ENCODE data around the gene GNA14. TPM values are rescaled to one million over a fixed set of nuclear protein-coding genes. Genes with fewer than 3 reads are reported as not detected.

Gene GNA14
- total RNA-seq, 1 experiment from 2014 or later: not detected

DNA sequence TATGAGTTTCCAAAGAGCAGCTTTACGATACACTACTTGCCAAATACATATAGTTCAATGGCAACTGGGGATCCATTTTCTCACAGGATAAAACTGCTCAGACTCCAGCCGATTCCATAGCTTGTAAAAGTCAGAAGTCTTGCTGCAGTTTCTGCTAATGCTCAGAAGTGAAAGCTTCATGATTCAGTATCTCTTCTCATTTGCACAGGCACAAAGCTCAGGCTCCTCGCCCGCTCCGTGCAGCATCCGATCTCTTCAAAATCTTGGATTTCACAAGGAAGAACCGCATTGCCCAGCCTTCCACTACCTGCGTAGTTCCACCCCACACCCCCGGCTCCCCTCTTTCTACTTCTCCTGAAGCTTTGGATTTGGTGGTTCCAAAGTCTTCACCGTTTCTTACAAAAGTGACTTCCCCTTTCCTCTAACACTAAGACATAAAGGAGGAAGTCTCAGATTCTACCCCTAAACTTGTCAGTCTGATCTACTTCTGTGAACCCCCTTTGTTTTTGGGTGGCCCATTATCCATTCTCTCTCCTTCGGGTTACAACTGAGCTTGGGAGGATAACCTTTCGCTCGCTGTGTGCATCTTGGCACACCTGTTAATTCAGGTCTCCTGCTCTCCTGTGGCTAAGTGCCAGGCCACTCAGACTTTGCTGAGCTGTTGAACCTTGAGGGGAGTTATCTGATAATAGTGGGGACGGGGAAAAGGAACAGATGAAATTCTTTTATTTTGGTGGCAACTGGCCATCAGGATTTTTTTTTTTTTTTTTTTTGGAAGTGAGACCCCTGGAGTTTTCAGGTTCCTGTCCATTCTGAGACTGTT lies 194.1 kb downstream of the GNA14 start:
- intact Hi-C loops (cut with micrococcal nuclease): loop anchor here (10.0 kb wide), 1 partner anchor 289 kb away; no protein-coding TSS in a partner anchor
- POLR2A ChIA-PET: interaction anchor here (0.6 to 0.7 kb wide), 2 partner anchors 30 to 1931 kb away, joined by 3 to 4 read pairs; no protein-coding TSS in a partner anchor
- peaks cover 7% of the 10 kb centered on the region for H3K9me3 Mint-ChIP-seq (ENCODE audit: unreplicated experiment)

DNA sequence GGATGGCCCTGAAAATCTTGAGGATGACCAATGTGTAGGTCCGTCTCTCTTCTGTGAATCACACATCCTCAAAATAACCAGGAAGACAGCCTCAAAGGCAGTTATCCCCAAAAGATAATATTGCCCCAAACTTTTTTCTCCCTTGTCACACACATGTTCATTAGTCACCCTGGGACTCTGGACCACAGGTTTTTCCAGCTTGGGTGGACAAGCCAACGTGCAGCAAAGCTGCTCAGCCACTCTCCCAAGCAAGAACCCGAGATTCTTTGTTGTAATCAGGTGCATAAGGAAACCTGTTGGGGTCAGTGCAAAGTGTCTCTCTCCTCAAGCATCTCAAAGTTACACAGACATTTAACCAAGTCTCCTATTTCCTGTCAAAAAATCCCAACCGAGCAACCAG lies 196.6 kb downstream of the GNA14 start:
- no peak overlapping the region for H3K4me3 Mint-ChIP-seq (ENCODE audit: unreplicated experiment)
- intact Hi-C loops (cut with micrococcal nuclease): loop anchor here (10.0 kb wide), 1 partner anchor 287 kb away; no protein-coding TSS in a partner anchor
- TF ChIP-seq, protein P1, sequence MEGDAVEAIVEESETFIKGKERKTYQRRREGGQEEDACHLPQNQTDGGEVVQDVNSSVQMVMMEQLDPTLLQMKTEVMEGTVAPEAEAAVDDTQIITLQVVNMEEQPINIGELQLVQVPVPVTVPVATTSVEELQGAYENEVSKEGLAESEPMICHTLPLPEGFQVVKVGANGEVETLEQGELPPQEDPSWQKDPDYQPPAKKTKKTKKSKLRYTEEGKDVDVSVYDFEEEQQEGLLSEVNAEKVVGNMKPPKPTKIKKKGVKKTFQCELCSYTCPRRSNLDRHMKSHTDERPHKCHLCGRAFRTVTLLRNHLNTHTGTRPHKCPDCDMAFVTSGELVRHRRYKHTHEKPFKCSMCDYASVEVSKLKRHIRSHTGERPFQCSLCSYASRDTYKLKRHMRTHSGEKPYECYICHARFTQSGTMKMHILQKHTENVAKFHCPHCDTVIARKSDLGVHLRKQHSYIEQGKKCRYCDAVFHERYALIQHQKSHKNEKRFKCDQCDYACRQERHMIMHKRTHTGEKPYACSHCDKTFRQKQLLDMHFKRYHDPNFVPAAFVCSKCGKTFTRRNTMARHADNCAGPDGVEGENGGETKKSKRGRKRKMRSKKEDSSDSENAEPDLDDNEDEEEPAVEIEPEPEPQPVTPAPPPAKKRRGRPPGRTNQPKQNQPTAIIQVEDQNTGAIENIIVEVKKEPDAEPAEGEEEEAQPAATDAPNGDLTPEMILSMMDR (IDR thresholded peaks at IDR 0.05; ENCODE audit: unreplicated experiment): no peak
- H3K9me3 Mint-ChIP-seq (ENCODE audit: unreplicated experiment): peaks cover 7% of the 10 kb centered on the region
- peaks cover 13% of the 10 kb centered on the region for H3K4me1 Mint-ChIP-seq (ENCODE audit: insufficient read depth, unreplicated experiment)
- BruUV-seq (replicated peaks): no TSS peak
- H3K27me3 Mint-ChIP-seq (ENCODE audit: insufficient read depth, unreplicated experiment): no peaks in the 10 kb centered on the region
- no peak overlapping the region for H3K27ac Mint-ChIP-seq (ENCODE audit: low read depth, unreplicated experiment)
- DNase-seq (ENCODE audit: unreplicated experiment): no peak
- POLR2A ChIA-PET: no interaction called here
- H3K36me3 Mint-ChIP-seq (ENCODE audit: insufficient read depth, unreplicated experiment): no peaks in the 10 kb centered on the region
- CTCF ChIA-PET: interaction anchor here (0.8 to 2.5 kb wide), 5 partner anchors 10 to 284 kb away, joined by 3 to 13 read pairs (median 5); no protein-coding TSS in a partner anchor

More for the DNA sequence above, 194.1 kb downstream of the GNA14 start:
- Mint-ChIP-seq H3K27me3 (ENCODE audit: insufficient read depth, unreplicated experiment) (no peaks in the 10 kb centered on the region), H3K36me3 (ENCODE audit: insufficient read depth, unreplicated experiment) (no peaks in the 10 kb centered on the region), H3K4me1 (ENCODE audit: insufficient read depth, unreplicated experiment) (peaks cover 23% of the 10 kb centered on the region), H3K27ac (ENCODE audit: low read depth, unreplicated experiment) (no peak overlapping the region), H3K4me3 (ENCODE audit: unreplicated experiment) (no peak overlapping the region)
- CTCF ChIA-PET: interaction anchor here (0.6 to 10.6 kb wide), 16 partner anchors 9 to 598 kb away, joined by 3 to 125 read pairs (median 3); no protein-coding TSS in a partner anchor
- TF ChIP-seq, protein P1 (IDR thresholded peaks at IDR 0.05; ENCODE audit: unreplicated experiment): no peak
- no TSS peak for BruUV-seq (replicated peaks)
- DNase-seq (ENCODE audit: unreplicated experiment): no peak

DNA sequence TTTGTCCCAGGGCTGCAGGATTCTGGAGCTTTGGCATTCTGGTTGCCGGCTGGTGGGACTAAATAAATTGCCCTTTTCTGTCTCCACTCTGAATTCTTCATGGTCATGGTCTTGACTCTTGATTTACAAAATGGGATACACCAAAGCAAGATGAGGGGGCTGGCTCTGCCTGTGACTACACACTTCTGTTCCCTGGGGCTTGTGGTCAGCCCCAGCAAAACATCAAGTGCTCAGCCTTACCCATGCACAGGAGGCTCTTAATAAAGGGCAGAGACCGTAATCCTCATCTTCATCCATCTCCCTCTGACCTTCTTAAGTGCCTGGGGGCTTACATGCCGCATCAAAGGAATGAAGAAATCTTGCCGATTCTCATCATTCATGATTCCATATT lies 198.0 kb downstream of the GNA14 start:
- no TSS peak for BruUV-seq (replicated peaks)
- no peak overlapping the region for H3K27ac Mint-ChIP-seq (ENCODE audit: low read depth, unreplicated experiment)
- no peak overlapping the region for H3K4me3 Mint-ChIP-seq (ENCODE audit: unreplicated experiment)
- H3K9me3 Mint-ChIP-seq (ENCODE audit: unreplicated experiment): peaks cover 7% of the 10 kb centered on the region
- TF ChIP-seq, protein P1 (IDR thresholded peaks at IDR 0.05; ENCODE audit: unreplicated experiment): no peak
- intact Hi-C loops (cut with micrococcal nuclease): loop anchor here (10.0 kb wide), 1 partner anchor 285 kb away; no protein-coding TSS in a partner anchor
- CTCF ChIA-PET: interaction anchor here (0.7 to 2.5 kb wide), 6 partner anchors 9 to 675 kb away, joined by 3 to 13 read pairs (median 4); no protein-coding TSS in a partner anchor
- peaks cover 13% of the 10 kb centered on the region for H3K4me1 Mint-ChIP-seq (ENCODE audit: insufficient read depth, unreplicated experiment)
- H3K36me3 Mint-ChIP-seq (ENCODE audit: insufficient read depth, unreplicated experiment): no peaks in the 10 kb centered on the region
- POLR2A ChIA-PET: interaction anchor here (0.5 kb wide), 1 partner anchor 48 kb away, joined by 3 read pairs; no protein-coding TSS in a partner anchor
- no peaks in the 10 kb centered on the region for H3K27me3 Mint-ChIP-seq (ENCODE audit: insufficient read depth, unreplicated experiment)
- no peak for DNase-seq (ENCODE audit: unreplicated experiment)

All from MCF 10A (cell line).